VCaP (cell line): Measurements from ENCODE around the gene ZNF585A.
"Not testable (repeated sequence)": the region's sequence is repeated elsewhere in the genome, so short reads cannot be mapped to it uniquely, and the experiment has no call there.

Experiments
- H3K27ac ChIP-seq: fragments of 450-650 bp; 2 replicates; pipeline ENCODE4 v1.5.1; 2017
- TF ChIP-seq, protein P1 (sequence below): fragments of 450-650 bp; conservative IDR thresholded peaks from 2 replicates; pipeline ENCODE4 v1.5.1; 2017; ENCODE audit warnings: mild to moderate bottlenecking, moderate library complexity

Gene ZNF585A

DNA sequence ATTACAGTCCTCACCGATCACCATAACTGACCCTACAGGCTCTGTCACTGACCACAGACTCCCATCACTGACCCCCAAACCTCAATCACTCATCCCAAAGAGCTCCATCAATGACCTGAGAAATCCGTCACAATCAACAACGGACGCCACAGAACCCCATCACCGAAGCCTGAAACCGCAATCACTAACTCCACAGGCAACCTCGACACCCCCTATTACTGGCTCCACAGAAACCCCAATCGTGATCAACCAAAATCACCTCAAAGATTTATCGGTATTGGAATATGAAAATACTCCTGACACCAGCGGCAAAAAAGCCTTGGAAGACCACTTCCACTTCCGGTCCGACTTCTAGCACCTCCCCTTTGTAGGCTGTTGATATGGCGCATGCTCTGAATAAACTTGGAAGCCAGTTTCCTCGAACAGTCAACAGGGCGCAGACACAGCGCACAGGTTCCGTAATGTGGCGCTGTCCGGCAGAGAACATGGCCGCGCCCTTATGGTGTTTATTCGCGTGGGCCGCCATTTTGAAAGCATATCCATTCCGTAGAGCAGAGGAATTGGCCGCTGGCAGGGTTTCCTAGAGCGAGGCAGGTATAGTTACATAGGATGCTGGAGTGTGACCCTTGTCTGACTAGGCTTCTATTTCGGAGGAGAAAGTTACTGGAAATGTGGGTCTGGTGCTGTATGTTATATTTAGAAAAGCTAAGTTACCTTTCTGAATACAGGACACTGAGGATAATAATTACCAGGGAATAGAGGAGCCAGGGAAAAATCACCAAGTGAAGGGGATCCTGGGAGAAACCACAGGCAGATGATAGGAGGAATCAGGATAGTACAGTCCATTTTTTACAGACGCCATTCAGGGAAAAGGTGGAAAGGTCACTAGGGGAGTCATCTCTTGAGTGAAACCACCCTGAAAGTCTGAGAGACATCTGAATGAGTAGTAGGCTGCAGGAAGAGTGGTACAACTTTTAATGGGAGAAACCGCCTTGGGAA is at the start of gene ZNF585A:
Gene ZNF585A (minus strand): TSS at position 328 of the 999 bp plus-strand sequence. CDS start 2,785 bp downstream, outside the sequence.
- peak within 1 kb of the TSS; percentile 60 for H3K27ac ChIP-seq
- TF ChIP-seq, protein P1, sequence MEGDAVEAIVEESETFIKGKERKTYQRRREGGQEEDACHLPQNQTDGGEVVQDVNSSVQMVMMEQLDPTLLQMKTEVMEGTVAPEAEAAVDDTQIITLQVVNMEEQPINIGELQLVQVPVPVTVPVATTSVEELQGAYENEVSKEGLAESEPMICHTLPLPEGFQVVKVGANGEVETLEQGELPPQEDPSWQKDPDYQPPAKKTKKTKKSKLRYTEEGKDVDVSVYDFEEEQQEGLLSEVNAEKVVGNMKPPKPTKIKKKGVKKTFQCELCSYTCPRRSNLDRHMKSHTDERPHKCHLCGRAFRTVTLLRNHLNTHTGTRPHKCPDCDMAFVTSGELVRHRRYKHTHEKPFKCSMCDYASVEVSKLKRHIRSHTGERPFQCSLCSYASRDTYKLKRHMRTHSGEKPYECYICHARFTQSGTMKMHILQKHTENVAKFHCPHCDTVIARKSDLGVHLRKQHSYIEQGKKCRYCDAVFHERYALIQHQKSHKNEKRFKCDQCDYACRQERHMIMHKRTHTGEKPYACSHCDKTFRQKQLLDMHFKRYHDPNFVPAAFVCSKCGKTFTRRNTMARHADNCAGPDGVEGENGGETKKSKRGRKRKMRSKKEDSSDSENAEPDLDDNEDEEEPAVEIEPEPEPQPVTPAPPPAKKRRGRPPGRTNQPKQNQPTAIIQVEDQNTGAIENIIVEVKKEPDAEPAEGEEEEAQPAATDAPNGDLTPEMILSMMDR = no peak

DNA sequence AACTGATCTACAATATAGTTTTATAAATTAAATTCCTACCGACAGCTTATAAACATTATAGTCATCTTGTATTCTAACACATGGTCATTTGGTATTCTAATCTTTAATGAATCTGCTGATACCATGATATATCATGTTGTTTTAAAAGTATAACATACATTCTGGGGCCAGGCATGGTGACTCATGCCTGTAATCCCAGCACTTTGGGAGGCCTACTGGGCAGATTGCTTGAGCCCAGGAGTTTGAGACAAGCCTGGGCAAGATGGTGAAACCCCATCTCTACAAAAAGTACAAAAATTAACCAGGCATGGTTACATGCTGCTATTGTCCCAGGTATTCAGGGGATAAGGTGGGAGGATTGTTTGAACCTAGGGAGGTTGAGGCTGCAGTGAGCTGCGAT is 48.6 kb upstream of the ZNF585A start:
- no peak overlapping the region for H3K27ac ChIP-seq
- TF ChIP-seq, protein P1 = no peak

GRCh38 chr19:37220383-37220782 is 47.9 kb upstream of the ZNF585A start:
- no peak overlapping the region for H3K27ac ChIP-seq
- TF ChIP-seq, protein P1 = no peak

DNA sequence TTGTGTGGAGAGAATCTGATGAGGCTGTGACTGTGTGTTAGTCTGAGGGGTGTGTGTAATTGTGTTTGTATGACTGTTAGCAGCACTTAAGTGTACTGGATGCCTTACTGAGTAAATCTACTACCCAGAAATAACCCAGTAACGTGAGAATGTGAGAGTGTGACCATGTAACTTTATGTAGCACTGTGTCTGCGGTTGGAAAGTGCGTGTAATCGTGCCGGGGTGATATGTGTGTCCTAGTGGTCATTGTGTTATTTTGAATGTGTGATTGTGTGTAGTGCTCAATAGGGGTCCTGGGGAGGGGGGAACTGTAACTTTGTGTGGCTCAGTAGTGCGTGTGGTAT is 46.1 kb upstream of the ZNF585A start:
- TF ChIP-seq, protein P1 = no peak
- peak overlapping the region; percentile 91 for H3K27ac ChIP-seq

GRCh38 chr19:37217775-37218591 is 45.5 kb upstream of the ZNF585A start, which contains the start of gene ZNF383:
Gene ZNF383 (plus strand): TSS chr19:37218214. CDS start chr19:37230454, 12,240 bp downstream.
- peak within 1 kb of the TSS; percentile 91 for H3K27ac ChIP-seq
- TF ChIP-seq, protein P1 = no peak

DNA sequence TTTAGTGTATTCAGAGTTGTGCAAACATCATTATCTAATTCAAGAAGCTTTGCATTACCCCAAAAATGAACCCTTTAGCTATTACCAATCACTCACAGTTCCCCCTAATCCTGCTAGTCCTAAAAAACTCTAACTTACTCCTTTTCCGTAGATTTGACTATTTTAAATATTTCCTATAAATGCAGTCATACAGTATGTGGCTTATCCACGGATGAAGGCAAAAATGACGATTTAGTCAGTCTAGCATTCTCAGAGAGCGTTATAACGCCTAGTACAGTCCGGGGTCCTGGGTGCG is 44.9 kb upstream of the ZNF585A start:
- TF ChIP-seq, protein P1 = no peak
- peak overlapping the region; percentile 91 for H3K27ac ChIP-seq

DNA sequence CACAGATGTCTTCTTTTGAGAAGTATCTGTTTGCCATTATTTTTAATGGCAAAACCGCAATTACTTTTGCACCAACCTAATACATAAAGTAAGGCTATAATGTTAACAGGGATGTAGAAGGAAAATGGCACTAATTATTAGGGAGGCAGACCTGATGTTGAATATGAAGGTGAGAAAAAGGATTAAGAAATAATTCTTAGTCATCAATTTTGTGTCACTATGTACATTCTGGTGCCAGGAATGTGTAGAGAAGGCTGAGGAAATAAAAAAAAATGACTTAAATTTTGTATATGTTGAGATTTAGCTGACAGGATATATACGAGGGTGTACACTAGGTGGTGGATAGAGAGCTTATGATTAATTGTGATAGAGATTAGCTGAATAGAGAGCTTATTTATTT is 25.3 kb upstream of the ZNF585A start:
- TF ChIP-seq, protein P1 = no peak
- no peak overlapping the region for H3K27ac ChIP-seq

DNA sequence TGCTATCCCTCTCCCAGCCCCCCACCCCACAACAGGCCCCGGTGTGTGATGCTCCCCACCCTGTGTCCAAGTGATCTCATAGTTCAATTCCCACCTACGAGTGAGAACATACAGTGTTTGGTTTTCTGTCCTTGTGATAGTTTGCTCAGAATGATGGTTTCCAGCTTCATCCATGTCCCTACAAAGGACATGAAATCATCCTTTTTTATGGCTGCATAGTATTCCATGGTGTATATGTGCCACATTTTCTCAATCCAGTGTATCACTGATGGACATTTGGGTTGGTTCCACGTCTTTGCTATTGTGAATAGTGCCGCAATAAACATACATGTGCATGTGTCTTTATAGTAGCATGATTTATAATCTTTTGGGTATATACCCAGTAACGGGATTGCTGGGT is 24.6 kb upstream of the ZNF585A start:
- not testable (repeated sequence) for H3K27ac ChIP-seq

DNA sequence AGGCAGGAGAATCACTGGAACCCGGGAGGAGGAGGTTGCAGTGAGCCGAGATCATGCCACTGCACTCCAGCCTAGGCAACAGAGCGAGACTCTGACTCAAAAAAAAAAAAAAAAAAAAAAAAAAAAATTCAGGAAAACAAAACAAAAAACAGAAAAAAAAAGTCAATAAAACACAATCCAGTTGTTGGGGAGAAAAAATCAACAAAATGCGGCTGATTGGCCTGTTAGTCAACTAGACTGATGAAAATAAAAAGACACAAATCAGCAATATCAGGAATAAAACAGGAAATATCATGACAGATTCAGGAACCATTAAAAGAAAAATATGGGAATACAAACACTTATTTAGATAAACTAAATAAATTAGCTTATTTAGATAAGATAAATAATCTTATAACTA is 22.8 kb upstream of the ZNF585A start:
- not testable (repeated sequence) for H3K27ac ChIP-seq

DNA sequence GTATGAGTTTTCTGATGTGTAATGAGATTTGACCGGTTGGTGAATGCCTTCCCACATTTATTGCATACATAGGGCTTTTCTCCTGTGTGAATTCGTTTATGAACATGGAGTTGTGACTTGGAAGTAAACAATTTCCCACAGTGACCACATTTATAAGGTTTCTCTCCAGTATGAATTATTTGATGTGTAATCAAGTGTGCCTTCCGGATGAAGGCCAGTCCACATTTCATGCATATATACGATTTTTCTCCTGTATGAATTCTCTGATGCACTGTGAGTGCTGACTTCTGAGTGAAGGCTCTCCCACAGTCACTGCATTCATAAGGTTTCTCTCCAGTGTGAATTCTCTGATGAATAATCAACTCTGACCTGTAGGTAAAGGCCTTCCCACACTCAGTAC is 13.6 kb upstream of the ZNF585A start:
- not testable (repeated sequence) for H3K27ac ChIP-seq
